Measurements from ENCODE around the gene IL5RA. TPM values are rescaled to one million over a fixed set of nuclear protein-coding genes. Genes with fewer than 3 reads are reported as not detected.

The IL5RA gene
- total RNA-seq, 2 donors from 2014 or later = 1.5 to 7.6 TPM

- Histone ChIP-seq H3K4me3 (no peak overlapping the region), H3K27ac (no peak overlapping the region), H3K27me3 (replicated peaks; ENCODE audit: insufficient read depth) (no peaks in the 10 kb centered on the region), H3K9me3 (no peaks in the 10 kb centered on the region), H3K4me1 (replicated peaks) (no peaks in the 10 kb centered on the region), H3K36me3 (no peaks in the 10 kb centered on the region)
- TF ChIP-seq CTCF (IDR thresholded peaks at IDR 0.05) (no peak), POLR2A (IDR thresholded peaks at IDR 0.05) (no peak)
- intact Hi-C loops (cut with DNase I) = no loop called here
- WGBS = 74% methylated on average over 2 of the region's 2 CpGs
- DNase-seq (ENCODE audit: low spot score) = no peak
Measured at GRCh38 chr3:3065876-3066275, 44.3 kb downstream of the IL5RA start.

GRCh38 chr3:3064297-3064696 is 45.9 kb downstream of the IL5RA start:
- no peak for DNase-seq (ENCODE audit: low spot score)
- TF ChIP-seq POLR2AphosphoS5 (IDR thresholded peaks at IDR 0.05) (no peak), CTCF (IDR thresholded peaks at IDR 0.05) (no peak), POLR2A (IDR thresholded peaks at IDR 0.05) (no peak)
- no peaks in the 10 kb centered on the region for H3K4me1 ChIP-seq (replicated peaks)
- no peak overlapping the region for H3K4me3 ChIP-seq
- no peaks in the 10 kb centered on the region for H3K27me3 ChIP-seq (replicated peaks; ENCODE audit: insufficient read depth)
- 22% methylated on average over 4 of the region's 4 CpGs for WGBS
- H3K9me3 ChIP-seq = no peaks in the 10 kb centered on the region
- no peaks in the 10 kb centered on the region for H3K36me3 ChIP-seq
- intact Hi-C loops (cut with DNase I) = no loop called here
- no peak overlapping the region for H3K27ac ChIP-seq

GRCh38 chr3:3059645-3060044 is 50.5 kb downstream of the IL5RA start:
- TF ChIP-seq POLR2AphosphoS5 (IDR thresholded peaks at IDR 0.05) = no peak
- no peak for TF ChIP-seq CTCF (IDR thresholded peaks at IDR 0.05)
- Histone ChIP-seq H3K27me3 (replicated peaks; ENCODE audit: insufficient read depth) (no peaks in the 10 kb centered on the region), H3K9me3 (no peaks in the 10 kb centered on the region), H3K4me1 (replicated peaks) (no peaks in the 10 kb centered on the region), H3K36me3 (no peaks in the 10 kb centered on the region), H3K4me3 (no peak overlapping the region), H3K27ac (no peak overlapping the region)
- 67% methylated on average over 1 of the region's 1 CpG for WGBS
- intact Hi-C loops (cut with DNase I) = no loop called here
- DNase-seq (ENCODE audit: low spot score) = no peak

- intact Hi-C loops (cut with DNase I) = no loop called here
- 52% methylated on average over 4 of the region's 4 CpGs for WGBS
Measured at GRCh38 chr3:3053974-3054373, 56.2 kb downstream of the IL5RA start.

More at GRCh38 chr3:3053974-3054373, 56.2 kb downstream of the IL5RA start:
- TF ChIP-seq CTCF (IDR thresholded peaks at IDR 0.05) (no peak), POLR2AphosphoS5 (IDR thresholded peaks at IDR 0.05) (no peak), POLR2A (IDR thresholded peaks at IDR 0.05) (no peak)
- DNase-seq (ENCODE audit: low spot score) = no peak
- no peaks in the 10 kb centered on the region for H3K36me3 ChIP-seq
- H3K27ac ChIP-seq = no peak overlapping the region
- no peaks in the 10 kb centered on the region for H3K4me1 ChIP-seq (replicated peaks)
- H3K4me3 ChIP-seq = no peak overlapping the region
- H3K27me3 ChIP-seq (replicated peaks; ENCODE audit: insufficient read depth) = no peaks in the 10 kb centered on the region
- H3K9me3 ChIP-seq = no peaks in the 10 kb centered on the region

All from prostate gland (tissue), 2 donors.